ENCODE results near the gene TMEM272. TPM values are rescaled to one million over a fixed set of nuclear protein-coding genes. Genes with fewer than 3 reads are reported as not detected.

The TMEM272 gene
- total RNA-seq, 1 experiment from 2014 or later: 0.07 TPM

- Histone ChIP-seq H3K36me3 (ENCODE audit: low read depth, low read length) (no peaks in the 10 kb centered on the region), H3K4me3 (ENCODE audit: low read length) (no peak overlapping the region), H3K4me1 (ENCODE audit: insufficient read depth, low read length) (no peaks in the 10 kb centered on the region), H3K9me2 (replicated peaks; ENCODE audit: low read length) (no peaks in the 10 kb centered on the region), H3K27ac (ENCODE audit: low read length) (no peak overlapping the region), H3K4me2 (ENCODE audit: low read length) (no peak overlapping the region), H3K27me3 (ENCODE audit: low read length) (no peaks in the 10 kb centered on the region), H2AFZ (ENCODE audit: low read length) (no peak overlapping the region), H3K79me2 (ENCODE audit: low read length) (no peaks in the 10 kb centered on the region), H4K20me1 (ENCODE audit: low read length) (no peaks in the 10 kb centered on the region), H3F3A (ENCODE audit: low read length, unreplicated experiment) (no peaks in the 10 kb centered on the region), H3K9ac (ENCODE audit: low read length) (no peak overlapping the region), H3K9me3 (ENCODE audit: low read length) (no peaks in the 10 kb centered on the region)
- intact Hi-C loops (cut with micrococcal nuclease): no loop called here
- ATAC-seq (no peak), DNase-seq (no peak)
- BruUV-seq (replicated peaks): no TSS peak
- CTCF ChIA-PET: no interaction called here
- TF ChIP-seq CTCF (conservative IDR thresholded peaks at IDR 0.05; ENCODE audit: low read depth, low read length) (no peak), EZH2phosphoT487 (IDR thresholded peaks at IDR 0.05; ENCODE audit: borderline replicate concordance, low read length) (no peak), EZH2 (IDR thresholded peaks at IDR 0.05; ENCODE audit: low read length, unreplicated experiment) (no peak)
- POLR2A ChIA-PET (ENCODE audit: unreplicated experiment): no interaction called here
These were observed 72.9 kb downstream of the TMEM272 start for GRCh38 chr13:51772105-51772455.

- no peaks in the 10 kb centered on the region for H3K9me3 ChIP-seq (ENCODE audit: low read length)
- no peaks in the 10 kb centered on the region for H4K20me1 ChIP-seq (ENCODE audit: low read length)
- H3K79me2 ChIP-seq (ENCODE audit: low read length): no peaks in the 10 kb centered on the region
- no peak overlapping the region for H3K4me3 ChIP-seq (ENCODE audit: low read length)
- POLR2A ChIA-PET (ENCODE audit: unreplicated experiment): no interaction called here
- no peaks in the 10 kb centered on the region for H3K36me3 ChIP-seq (ENCODE audit: low read depth, low read length)
- CTCF ChIA-PET: no interaction called here
- H3F3A ChIP-seq (ENCODE audit: low read length, unreplicated experiment): no peaks in the 10 kb centered on the region
- H3K27ac ChIP-seq (ENCODE audit: low read length): no peak overlapping the region
- ATAC-seq: no peak; the same call in 1 of the 2 replicates
- H3K4me2 ChIP-seq (ENCODE audit: low read length): no peak overlapping the region
- H2AFZ ChIP-seq (ENCODE audit: low read length): no peak overlapping the region
- no TSS peak for BruUV-seq (replicated peaks)
- TF ChIP-seq CTCF (conservative IDR thresholded peaks at IDR 0.05; ENCODE audit: low read depth, low read length) (no peak), EZH2 (IDR thresholded peaks at IDR 0.05; ENCODE audit: low read length, unreplicated experiment) (no peak), EZH2phosphoT487 (IDR thresholded peaks at IDR 0.05; ENCODE audit: borderline replicate concordance, low read length) (no peak)
- H3K4me1 ChIP-seq (ENCODE audit: insufficient read depth, low read length): no peaks in the 10 kb centered on the region
- H3K9me2 ChIP-seq (replicated peaks; ENCODE audit: low read length): no peaks in the 10 kb centered on the region
- DNase-seq: no peak
- H3K27me3 ChIP-seq (ENCODE audit: low read length): no peaks in the 10 kb centered on the region
- intact Hi-C loops (cut with micrococcal nuclease): no loop called here
- H3K9ac ChIP-seq (ENCODE audit: low read length): no peak overlapping the region
These were observed 73.4 kb downstream of the TMEM272 start for GRCh38 chr13:51771418-51772104.

- BruUV-seq (replicated peaks): no TSS peak
- intact Hi-C loops (cut with micrococcal nuclease): no loop called here
These were observed 74.1 kb downstream of the TMEM272 start for GRCh38 chr13:51770681-51771417.

More at GRCh38 chr13:51770681-51771417, 74.1 kb downstream of the TMEM272 start:
- no peaks in the 10 kb centered on the region for H3K4me1 ChIP-seq (ENCODE audit: insufficient read depth, low read length)
- ChIA-PET CTCF (no interaction called here), POLR2A (ENCODE audit: unreplicated experiment) (no interaction called here)
- no peak overlapping the region for H3K4me3 ChIP-seq (ENCODE audit: low read length)
- TF ChIP-seq EZH2 (IDR thresholded peaks at IDR 0.05; ENCODE audit: low read length, unreplicated experiment) (no peak), CTCF (conservative IDR thresholded peaks at IDR 0.05; ENCODE audit: low read depth, low read length) (no peak), EZH2phosphoT487 (IDR thresholded peaks at IDR 0.05; ENCODE audit: borderline replicate concordance, low read length) (no peak)
- H3K4me2 ChIP-seq (ENCODE audit: low read length): no peak overlapping the region
- ATAC-seq: no peak
- no peaks in the 10 kb centered on the region for H3F3A ChIP-seq (ENCODE audit: low read length, unreplicated experiment)
- no peak overlapping the region for H2AFZ ChIP-seq (ENCODE audit: low read length)
- H3K36me3 ChIP-seq (ENCODE audit: low read depth, low read length): no peaks in the 10 kb centered on the region
- no peaks in the 10 kb centered on the region for H3K27me3 ChIP-seq (ENCODE audit: low read length)
- H3K27ac ChIP-seq (ENCODE audit: low read length): no peak overlapping the region
- DNase-seq: no peak
- no peak overlapping the region for H3K9ac ChIP-seq (ENCODE audit: low read length)
- no peaks in the 10 kb centered on the region for H3K79me2 ChIP-seq (ENCODE audit: low read length)
- H3K9me3 ChIP-seq (ENCODE audit: low read length): no peaks in the 10 kb centered on the region
- no peaks in the 10 kb centered on the region for H3K9me2 ChIP-seq (replicated peaks; ENCODE audit: low read length)
- H4K20me1 ChIP-seq (ENCODE audit: low read length): no peaks in the 10 kb centered on the region

Measured in PC-3 (cell line).